Rectal smooth muscle tissue (tissue), 1 donor: ENCODE measurements around the gene HSF2.
"Not testable (repeated sequence)": the region's sequence is repeated elsewhere in the genome, so short reads cannot be mapped to it uniquely, and the experiment has no call there.

Experiments
- H3K27ac ChIP-seq: one replicate; pipeline ENCODE4 v1.7.0; 2013; ENCODE audit warnings: low read depth, low read length, inconsistent platforms
- H3K27me3 ChIP-seq: one replicate; pipeline ENCODE4 v1.7.0; 2013; ENCODE audit warnings: low read length; ENCODE audit not compliant: control insufficient read depth, insufficient read depth
- H3K36me3 ChIP-seq: one replicate; pipeline ENCODE4 v1.7.0; 2013; ENCODE audit warnings: low read length; ENCODE audit not compliant: control insufficient read depth, insufficient read depth
- H3K4me1 ChIP-seq: one replicate; pipeline ENCODE4 v1.7.0; 2013; ENCODE audit warnings: low read length; ENCODE audit not compliant: control insufficient read depth, insufficient read depth
- H3K4me3 ChIP-seq: one replicate; pipeline ENCODE4 v1.7.0; 2013; ENCODE audit warnings: low read length
- H3K9ac ChIP-seq: one replicate; pipeline ENCODE4 v1.7.0; 2013; ENCODE audit warnings: low read length

The HSF2 gene

DNA sequence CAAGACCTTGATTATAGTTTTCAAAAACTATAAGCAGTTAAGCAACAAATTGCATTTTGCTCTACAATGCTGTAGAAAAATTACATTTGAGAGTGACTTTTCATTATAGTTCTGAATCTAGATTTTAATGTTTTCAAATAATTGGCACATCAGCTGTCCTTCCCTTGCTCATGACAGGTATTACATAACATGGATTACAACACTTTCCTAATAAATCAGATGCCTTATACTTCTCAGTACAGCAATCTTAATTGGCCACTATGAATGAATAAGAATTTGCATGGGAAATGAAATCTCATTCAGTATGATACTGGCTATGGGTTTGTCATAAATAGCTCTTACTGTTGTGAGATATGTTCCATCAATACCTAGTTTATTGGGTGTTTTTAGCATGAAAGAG lies 29.9 kb downstream of the HSF2 start:
- no peaks in the 10 kb centered on the region for H3K36me3 ChIP-seq

DNA sequence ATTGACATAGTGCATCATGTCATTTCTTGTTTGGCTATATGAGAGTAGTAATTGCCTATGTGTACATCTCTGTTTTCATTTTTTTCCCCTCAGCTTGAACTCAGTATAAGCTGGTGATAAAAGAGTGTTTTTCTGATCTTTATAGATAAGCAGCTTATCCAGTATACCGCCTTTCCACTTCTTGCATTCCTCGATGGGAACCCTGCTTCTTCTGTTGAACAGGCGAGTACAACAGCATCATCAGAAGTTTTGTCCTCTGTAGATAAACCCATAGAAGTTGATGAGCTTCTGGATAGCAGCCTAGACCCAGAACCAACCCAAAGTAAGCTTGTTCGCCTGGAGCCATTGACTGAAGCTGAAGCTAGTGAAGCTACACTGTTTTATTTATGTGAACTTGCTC lies 32.3 kb downstream of the HSF2 start:
- H3K9ac ChIP-seq, result no peak overlapping the region

More for the DNA sequence above, 29.9 kb downstream of the HSF2 start:
- H3K4me1 ChIP-seq, result no peaks in the 10 kb centered on the region
- no peak overlapping the region for H3K4me3 ChIP-seq
- no peak overlapping the region for H3K9ac ChIP-seq
- no peaks in the 10 kb centered on the region for H3K27me3 ChIP-seq
- H3K27ac ChIP-seq, result no peak overlapping the region

DNA sequence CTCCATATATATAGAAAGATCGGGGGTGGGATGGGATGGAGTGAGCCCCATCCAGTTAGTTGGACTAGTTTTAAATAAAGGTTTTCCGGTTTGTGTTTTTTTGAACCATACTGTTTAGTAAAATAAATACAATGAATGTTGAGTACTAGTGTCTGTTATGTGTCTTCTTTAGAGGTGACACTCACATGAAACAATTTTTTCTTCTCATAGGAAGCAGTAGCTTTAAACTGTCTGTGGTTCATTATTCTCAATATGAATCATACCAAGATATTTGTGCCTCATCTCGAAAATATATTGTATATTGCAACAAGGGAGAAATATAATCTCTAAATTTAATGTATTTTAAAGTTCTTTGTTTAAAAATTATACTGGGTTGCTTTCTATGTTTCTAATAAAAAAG lies 33.4 kb downstream of the HSF2 start:
- Histone ChIP-seq H3K4me1 (no peaks in the 10 kb centered on the region), H3K4me3 (no peak overlapping the region), H3K27me3 (no peaks in the 10 kb centered on the region), H3K27ac (no peak overlapping the region), H3K9ac (no peak overlapping the region), H3K36me3 (peaks cover 2% of the 10 kb centered on the region)

More for the DNA sequence above, 32.3 kb downstream of the HSF2 start:
- Histone ChIP-seq H3K4me1 (no peaks in the 10 kb centered on the region), H3K27ac (no peak overlapping the region), H3K27me3 (no peaks in the 10 kb centered on the region), H3K36me3 (peaks cover 2% of the 10 kb centered on the region), H3K4me3 (no peak overlapping the region)

DNA sequence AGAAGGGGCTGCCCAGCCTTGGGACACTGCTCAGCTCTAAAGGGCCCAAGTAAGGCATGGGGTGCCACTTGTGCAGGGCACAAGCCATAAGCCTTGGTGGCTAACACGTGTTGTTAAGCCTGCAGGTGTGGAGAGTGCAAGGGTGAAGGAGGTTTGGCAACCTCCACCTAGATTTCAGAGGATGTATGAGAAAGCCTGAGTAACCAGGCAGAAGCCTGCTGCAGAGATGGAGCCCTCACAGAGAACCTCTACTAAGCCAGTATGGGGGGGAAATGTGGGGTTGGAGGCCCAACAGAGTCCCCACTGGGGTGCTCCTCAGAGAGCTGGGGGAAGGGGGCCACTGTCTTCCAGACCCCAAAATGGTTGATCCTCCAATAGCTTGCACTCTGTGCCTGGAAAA lies 39.5 kb downstream of the HSF2 start:
- H3K36me3 ChIP-seq, result peaks cover 18% of the 10 kb centered on the region
- H3K27ac ChIP-seq, result no peak overlapping the region
- H3K4me3 ChIP-seq, result no peak overlapping the region
- H3K4me1 ChIP-seq, result no peaks in the 10 kb centered on the region
- no peaks in the 10 kb centered on the region for H3K27me3 ChIP-seq
- H3K9ac ChIP-seq, result no peak overlapping the region

DNA sequence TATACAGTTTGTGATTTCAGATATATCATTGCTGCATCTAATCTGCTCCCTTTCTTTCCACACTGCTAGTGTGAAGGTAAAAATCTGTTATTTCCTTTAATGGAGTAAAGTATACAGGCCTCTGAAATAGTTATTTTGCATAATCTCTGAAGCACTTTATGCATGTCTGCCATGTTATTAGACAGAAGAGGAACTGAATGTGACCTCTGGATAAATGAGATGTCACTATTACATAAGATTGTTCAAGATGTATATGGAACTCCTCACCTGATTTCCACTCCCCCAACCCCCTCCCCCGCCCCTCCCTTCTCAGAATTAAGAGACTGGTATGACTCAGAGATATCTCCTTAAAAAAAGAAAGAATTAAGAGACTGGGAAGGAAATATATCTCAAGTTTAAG lies 45.8 kb downstream of the HSF2 start:
- Histone ChIP-seq H3K9ac (no peak overlapping the region), H3K4me3 (no peak overlapping the region), H3K27ac (no peak overlapping the region), H3K27me3 (no peaks in the 10 kb centered on the region), H3K4me1 (no peaks in the 10 kb centered on the region), H3K36me3 (peaks cover 11% of the 10 kb centered on the region)

DNA sequence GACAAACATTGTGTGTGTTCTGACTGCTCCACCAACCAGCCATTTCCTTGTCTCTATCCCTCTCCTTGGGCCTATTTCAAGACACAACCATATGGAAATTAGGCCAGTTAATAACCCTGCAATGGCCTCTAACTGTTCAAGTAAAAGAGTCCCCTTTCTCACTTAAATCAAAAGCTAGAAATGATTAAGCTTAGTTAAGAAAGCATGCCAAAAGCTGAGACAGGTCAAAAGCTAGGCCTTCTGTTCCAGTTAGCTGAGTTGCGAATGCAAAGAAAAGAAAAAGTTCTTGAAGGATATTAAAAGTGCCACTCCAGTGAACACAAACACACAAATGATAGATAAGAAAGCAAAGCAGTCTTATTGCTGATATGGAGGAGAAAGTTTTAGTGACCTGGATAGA lies 49.6 kb downstream of the HSF2 start:
- no peak overlapping the region for H3K27ac ChIP-seq
- no peak overlapping the region for H3K4me3 ChIP-seq
- no peaks in the 10 kb centered on the region for H3K27me3 ChIP-seq
- H3K36me3 ChIP-seq, result peaks cover 14% of the 10 kb centered on the region
- no peak overlapping the region for H3K9ac ChIP-seq
- H3K4me1 ChIP-seq, result no peaks in the 10 kb centered on the region

DNA sequence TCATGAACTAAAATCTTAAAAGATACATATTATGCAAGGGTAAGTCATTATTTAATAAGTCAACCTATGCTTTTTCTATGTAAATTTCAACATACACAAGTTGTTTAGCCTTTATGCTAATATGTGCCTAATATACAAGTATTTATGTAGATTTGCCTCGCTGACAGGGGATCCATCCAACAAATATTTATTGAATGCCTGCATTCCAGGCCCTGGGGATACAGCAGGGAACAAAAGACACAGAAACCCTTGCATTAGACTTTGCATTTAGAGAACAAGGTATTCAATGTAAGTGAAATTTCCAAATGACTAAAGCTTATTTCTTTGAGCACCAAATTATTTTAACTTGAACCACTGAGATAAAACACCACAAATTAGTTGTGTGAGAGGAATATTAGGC lies 53.1 kb downstream of the HSF2 start:
- Histone ChIP-seq H3K27me3 (no peaks in the 10 kb centered on the region), H3K36me3 (peaks cover 10% of the 10 kb centered on the region), H3K27ac (no peak overlapping the region)

DNA sequence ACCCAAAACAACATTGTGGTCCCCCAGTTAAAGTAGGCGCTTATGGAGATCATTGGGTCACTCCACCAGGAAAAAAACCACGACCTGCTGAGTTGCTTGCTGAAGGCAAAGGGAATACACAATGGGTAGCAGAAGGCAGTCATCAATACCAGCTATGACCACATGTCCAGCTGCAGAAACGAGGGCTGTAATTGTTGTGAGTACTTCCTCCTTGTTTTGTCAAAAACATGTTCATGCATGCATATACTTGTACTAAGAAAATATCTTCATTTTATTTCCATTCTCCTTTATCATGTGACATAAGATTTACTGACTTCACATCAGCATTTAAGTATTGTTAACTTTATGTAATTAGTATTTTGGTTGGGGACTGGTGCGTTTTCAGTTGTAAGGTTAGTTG lies 55.2 kb downstream of the HSF2 start:
- Histone ChIP-seq H3K27ac (no peak overlapping the region), H3K27me3 (no peaks in the 10 kb centered on the region), H3K4me3 (no peak overlapping the region), H3K36me3 (peaks cover 6% of the 10 kb centered on the region), H3K9ac (no peak overlapping the region), H3K4me1 (peaks cover 2% of the 10 kb centered on the region)

More for the DNA sequence above, 53.1 kb downstream of the HSF2 start:
- Histone ChIP-seq H3K9ac (no peak overlapping the region), H3K4me1 (no peaks in the 10 kb centered on the region), H3K4me3 (no peak overlapping the region)

DNA sequence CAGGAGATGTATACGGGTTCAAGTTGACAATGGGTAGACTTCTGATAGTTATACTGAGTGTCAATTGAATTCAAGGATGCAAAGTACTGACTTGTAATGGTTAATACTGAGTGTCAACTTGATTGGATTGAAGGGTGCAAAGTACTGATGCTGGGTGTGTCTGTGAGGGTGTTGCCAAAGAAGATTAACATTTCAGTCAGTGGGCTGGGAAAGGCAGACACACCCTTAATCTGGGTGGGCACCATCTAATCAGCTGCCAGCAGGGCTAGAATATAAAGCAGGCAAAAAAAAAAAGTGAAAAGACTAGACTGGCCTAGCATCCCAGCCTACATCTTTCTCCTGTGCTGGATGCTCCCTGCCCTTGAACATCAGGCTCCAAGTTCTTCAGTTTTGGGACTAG lies 55.7 kb downstream of the HSF2 start:
- H3K4me1 ChIP-seq, H3K36me3 ChIP-seq, H3K27ac ChIP-seq: not testable (repeated sequence)

DNA sequence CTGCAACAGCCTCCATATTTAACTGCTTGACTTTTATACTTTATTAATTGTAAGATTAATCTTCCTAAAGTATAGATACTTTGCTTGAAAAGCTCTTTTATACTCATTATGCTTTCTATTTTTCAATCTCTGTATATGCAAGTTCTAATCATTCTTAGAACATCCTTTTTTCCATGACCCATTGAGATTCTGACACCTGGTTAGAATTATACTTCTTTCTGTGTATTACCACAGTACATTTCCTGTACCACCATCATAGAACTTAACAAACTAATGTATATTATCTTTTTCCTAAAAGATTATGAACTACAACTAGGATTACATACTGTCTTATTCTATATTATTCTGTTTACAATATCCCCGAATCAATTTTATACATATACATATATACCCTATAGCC lies 58.6 kb downstream of the HSF2 start:
- peaks cover 5% of the 10 kb centered on the region for H3K4me1 ChIP-seq
- H3K27me3 ChIP-seq, result no peaks in the 10 kb centered on the region
- peaks cover 6% of the 10 kb centered on the region for H3K36me3 ChIP-seq
- H3K27ac ChIP-seq, result no peak overlapping the region
- no peak overlapping the region for H3K4me3 ChIP-seq
- H3K9ac ChIP-seq, result no peak overlapping the region

More for the DNA sequence above, 55.7 kb downstream of the HSF2 start:
- not testable (repeated sequence) for H3K9ac ChIP-seq, H3K4me3 ChIP-seq, H3K27me3 ChIP-seq

DNA sequence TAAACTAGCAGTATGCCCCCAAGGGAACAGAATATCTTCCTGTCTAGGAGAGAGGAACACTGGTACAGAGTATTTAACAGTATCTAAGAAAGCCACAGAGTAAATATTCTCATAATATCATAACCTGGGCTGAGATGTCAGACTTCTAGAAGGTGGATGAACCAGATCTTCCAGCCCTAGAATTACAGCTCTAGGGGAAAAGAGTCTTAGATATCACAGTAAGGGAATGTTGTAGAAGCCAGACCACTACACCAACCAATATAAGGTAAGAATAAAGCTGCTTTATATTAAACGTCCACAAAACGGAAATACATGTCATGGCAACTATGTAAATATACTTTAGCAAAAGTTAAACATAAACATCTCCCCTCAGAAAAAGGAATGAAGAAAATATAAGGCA lies 59.8 kb downstream of the HSF2 start:
- Histone ChIP-seq H3K27ac (no peak overlapping the region), H3K4me1 (peaks cover 7% of the 10 kb centered on the region), H3K9ac (no peak overlapping the region), H3K4me3 (no peak overlapping the region), H3K36me3 (no peaks in the 10 kb centered on the region), H3K27me3 (no peaks in the 10 kb centered on the region)

DNA sequence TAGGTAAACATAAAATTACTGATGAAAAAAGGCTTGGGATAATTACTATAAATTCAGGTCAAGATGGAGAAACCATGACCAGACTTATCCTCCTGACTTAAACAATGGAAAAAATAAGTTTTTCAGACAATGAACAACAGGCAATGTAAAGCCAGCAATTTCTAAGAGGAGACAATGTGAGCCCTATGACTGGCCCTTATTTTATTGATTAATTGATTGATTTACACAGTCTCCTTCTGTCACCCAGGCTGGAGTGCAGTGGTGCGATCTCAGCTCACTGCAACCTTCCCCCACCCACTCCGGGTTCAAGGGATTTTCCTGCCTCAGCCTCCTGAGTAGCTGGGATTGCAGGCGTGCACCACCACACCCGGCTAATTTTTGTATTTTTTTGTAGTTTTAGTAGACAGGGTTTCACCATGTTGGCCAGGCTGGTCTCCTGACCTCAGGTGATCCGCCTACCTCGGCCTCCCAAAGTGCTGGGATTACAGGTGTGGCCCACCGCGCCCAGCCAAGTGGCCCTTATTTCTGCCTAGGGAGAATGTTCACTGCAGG lies 60.5 kb downstream of the HSF2 start:
- not testable (repeated sequence) for H3K27me3 ChIP-seq, H3K27ac ChIP-seq, H3K36me3 ChIP-seq, H3K9ac ChIP-seq, H3K4me3 ChIP-seq, H3K4me1 ChIP-seq

DNA sequence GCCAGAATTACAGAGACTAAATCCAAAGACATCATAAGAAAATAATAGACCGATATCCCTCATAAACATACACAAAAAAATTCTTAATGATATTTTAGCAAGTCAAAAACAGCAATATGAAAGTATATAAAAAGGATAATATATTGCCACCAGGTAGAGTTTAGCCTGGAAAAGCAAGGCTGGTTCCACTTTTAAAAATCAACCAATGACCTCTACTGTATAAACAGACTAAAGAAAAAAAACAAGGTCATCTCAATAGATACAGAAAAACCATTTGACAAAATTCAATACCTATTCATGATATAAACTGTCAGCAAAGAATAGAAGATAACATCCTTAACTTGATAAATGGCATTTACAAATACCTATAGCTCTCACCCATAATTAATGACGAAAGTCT lies 62.4 kb downstream of the HSF2 start:
- Histone ChIP-seq H3K4me3 (no peak overlapping the region), H3K9ac (no peak overlapping the region), H3K36me3 (no peaks in the 10 kb centered on the region), H3K4me1 (peaks cover 7% of the 10 kb centered on the region), H3K27ac (no peak overlapping the region), H3K27me3 (no peaks in the 10 kb centered on the region)
